ENCODE measurements around the gene P4HTM.

- no peak for TF ChIP-seq CTCF (IDR thresholded peaks at IDR 0.05)
- TF ChIP-seq POLR2A (IDR thresholded peaks at IDR 0.05): no peak
- no peak for TF ChIP-seq EP300 (IDR thresholded peaks at IDR 0.05)
Measured at GRCh38 chr3:48966367-48966766, 23.7 kb upstream of the P4HTM start.
